NCI-H2196 treated with DMSO at 0.1 percent for 48 hours (cell line): ENCODE results near the gene HIVEP3.
"Not testable (repeated sequence)": the region's sequence is repeated elsewhere in the genome, so short reads cannot be mapped to it uniquely, and the experiment has no call there.

ENCODE experiments used
- DNase-seq: peaks from one replicate; lab custom pipeline; 2025; ENCODE audit not compliant: unreplicated experiment; lab: John Stamatoyannopoulos, UW

HIVEP3 gene

DNA sequence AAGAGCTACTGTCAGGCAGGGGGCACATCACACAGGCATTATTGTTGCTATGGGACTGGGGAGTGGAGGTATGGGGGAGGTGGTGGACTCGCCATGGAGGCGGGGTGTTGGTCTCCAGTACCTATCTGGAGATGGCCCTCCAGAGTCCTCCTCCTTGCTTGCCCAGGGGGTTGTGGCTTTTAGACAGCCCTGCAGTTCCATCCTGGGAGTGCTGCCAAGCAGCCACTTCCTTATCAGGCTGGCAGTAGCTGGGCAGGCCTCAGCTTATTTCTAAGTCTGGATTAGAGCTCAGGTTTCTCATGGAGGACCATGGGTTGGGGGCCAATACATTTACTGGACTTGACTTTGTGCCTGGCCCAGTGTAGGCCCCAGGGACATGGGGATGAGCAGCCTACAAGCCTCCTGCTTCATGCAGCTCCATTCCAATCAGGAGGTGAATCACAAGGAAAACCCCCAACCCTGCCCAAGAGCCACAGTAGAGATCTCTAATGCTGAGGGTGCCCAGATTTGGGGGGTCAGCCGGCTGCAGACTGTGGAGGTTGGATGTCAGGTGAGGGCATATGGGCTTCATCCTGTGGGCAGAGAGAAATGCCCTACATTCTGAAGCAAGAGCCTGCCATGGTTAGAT is 223.5 kb downstream of the HIVEP3 start:
- peak; percentile 54 for DNase-seq

DNA sequence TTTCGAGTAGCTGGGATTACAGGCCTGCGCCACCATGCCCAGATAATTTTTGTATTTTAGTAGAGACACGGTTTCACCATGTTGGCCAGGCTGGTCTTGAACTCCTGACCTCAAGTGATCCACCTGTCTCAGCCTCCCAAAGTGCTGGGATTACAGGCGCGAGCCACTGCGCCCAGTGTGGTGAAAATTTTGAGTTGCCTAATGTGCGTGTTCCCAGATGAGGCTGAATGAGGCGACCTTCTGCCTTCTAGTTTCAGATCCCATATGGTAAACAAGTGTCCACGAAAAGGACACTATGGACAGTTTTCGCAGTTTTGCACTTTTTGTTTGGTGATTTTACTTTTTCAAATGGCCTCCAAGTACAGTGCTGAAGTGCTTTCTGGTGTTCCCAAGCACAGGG is 226.8 kb downstream of the HIVEP3 start:
- DNase-seq = not testable (repeated sequence)

DNA sequence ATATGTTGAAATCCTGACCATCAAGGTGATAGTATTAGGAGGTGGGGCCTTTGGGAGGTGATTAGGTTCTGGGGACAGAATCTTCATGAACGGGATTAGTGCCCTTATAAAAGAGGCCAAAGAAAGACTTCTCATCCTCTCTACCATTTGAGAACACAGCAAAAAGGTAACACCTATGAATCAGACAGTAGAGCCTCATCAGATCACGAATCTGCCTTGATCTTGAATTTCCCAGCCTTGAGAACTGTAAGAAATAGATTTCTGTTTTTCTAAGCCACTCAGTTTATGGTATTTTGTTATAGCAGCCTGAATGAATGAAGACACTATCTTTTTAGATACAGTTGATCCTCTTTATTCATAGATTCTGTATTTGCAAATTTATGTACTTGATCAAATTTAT is 227.3 kb downstream of the HIVEP3 start:
- no peak for DNase-seq

DNA sequence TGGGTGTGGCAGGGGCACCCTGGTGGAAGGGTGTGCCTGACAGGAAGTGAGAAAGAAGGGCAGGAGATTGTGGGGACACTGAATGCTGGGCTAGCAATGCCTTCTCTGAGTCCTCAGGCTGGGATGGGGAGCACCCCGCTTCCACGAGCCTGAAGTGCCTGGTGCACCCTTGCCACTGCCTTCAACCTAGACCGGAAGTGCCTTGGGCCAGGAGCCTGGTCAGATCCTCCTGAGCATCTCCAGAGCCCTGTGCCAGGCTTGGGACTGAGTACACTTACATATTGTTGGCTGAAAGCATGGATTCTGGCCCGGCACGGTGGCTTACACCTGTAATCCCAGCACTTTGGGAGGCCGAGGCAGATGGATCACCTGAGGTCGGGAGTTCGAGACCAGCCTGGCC is 228.4 kb downstream of the HIVEP3 start:
- no peak for DNase-seq

DNA sequence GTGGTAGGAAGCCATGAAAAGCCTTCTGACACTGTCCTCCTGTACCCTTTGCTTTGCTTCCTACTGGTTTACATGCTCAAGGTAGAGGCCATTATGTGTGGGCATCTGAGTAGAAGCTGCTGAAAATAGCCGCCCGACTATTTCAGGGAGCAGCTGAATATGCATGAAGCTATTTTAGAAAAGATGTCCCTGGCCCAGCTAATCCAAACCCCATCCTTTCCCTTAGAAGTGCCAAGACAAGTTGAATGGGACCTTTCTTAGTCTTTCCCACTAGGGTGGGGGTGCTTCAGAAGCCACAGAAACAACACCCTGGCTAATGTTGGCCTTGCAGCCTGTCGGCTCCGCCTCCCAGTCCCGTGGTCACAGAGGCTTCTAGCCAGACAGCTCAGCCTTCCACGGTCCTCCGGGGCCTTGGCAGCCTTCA is 229.2 kb downstream of the HIVEP3 start:
- no peak for DNase-seq

DNA sequence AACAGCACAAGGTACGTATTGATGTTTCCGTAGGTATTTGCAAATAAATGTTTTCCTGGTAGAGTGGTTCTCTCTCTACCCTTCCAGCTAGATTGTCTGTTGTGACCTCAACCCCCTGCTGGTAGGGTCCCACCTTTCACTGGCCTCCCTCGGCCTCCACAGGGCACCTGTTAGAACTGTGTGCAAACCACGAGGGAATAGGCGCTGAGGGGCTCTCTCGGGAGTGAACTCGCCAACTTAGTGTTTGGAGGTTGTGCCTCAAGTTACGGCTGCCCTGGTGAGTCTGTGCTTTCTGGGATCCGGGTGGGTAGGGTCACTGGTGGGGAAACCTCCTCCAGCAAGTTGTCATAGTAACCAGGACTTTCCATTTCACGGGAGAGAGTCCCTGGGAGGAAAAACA is 229.6 kb downstream of the HIVEP3 start:
- DNase-seq = no peak

DNA sequence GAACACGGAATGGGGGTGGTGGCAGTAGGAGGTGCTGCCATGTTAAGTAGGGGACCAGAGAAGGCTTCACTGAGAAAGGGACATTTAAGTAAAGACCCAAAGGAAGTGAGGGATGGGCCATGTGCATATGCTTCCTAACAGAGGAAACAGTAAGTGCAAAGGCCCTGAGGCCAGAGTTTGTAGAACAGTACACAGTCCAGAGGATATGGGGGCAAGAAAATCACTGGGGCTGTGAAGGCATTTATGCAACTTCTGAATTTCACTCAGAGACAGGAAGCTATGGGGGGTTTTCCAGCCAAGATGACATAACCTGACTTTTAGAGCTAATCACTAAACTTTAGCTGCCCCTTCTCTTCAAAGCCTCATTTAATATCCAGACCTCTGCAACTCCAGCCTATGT is 231.7 kb downstream of the HIVEP3 start:
- DNase-seq = no peak

DNA sequence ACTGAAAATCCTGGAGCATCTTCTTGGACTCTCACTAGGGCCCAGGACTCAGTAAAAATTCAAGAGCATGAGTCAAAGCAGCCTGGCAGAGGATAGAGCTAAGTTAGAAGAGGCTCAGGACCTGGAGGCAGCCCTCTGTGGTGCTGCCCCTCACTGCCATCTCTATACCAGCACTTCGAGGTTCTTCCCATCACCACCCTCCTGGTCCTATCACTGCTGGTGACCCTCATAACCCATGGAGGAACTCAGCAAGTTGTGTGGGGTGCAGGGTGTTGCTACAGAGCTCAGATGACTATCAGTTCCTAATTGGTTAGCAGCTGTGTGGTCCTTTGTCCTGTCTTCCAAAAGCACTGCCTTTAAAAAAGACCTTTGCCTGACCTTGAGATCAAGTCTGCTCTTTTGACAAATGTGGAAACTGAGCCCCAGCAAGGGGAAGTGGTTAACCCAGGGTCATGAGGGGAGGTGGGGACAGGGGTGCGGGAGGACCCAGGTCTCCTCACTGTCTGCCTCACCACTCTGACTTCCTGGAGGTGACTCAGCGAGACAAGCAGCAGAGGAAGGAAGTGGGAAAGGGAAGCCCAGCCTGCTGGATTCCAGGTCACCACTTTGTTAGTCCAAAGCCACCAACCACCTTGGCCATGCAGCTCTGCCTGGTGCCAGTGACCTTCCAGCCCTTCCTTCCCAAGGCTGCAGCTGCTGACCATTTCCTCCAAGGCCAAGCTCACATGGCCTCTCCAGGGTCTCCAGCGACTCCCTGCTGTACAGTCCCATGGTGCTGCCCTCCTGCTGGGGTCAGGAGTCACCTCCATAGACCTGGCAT is 234.8 kb downstream of the HIVEP3 start:
- DNase-seq = no peak

DNA sequence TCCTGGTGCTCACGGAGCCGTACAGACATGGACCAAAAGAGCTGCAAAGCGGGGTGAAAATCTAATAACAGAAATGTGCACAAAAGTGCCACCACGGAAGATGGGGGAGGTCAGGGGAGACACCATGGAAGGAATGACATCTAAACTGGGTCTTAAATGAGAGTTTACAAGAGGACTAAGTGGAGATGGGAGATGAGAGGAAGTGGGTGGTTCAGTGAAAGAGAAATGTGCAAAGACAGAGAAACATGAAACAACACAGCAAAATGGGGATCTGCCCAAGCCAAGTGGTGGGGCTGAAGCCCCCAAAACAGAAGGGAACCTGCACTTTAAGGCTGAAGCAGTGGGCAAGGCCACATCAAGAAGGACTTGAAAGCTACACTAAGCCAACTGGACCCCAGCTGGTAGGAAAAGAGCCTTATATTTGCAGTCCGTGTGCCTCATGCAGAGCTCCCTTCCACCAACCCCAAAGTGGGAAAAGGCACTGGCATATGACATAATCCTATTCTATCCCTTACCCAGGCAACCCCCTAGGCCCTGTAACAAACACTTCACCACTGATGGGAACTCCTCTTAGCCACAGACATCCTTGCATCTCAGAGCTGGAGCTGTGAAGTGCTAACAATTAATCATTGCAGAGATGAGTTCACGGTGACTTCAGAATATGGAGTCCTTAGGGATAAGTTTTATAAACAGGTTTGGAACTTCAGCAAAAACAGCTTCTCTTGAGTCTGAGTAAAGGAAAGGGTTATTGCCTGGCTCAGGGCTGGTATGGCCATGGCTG is 235.7 kb downstream of the HIVEP3 start:
- DNase-seq = no peak

DNA sequence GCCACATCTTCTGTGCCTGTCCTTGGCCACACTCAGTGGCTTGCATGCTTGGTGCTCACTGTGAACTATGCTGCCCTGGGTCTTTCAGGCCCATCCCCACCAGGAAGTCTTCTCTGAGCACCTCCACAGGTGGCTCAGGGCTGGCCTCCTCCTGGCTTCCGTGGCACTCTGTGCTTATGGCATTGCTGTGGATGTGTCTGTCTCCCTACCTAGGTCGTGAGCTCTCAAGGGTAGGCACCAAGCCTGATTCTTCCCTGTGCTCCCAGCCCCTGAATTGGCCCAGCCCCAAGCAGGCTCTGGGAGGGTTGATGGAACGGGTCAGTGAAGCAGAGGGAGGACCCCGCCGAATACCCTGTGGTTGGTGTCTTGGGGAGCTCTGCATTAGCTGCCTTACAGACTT is 236.6 kb downstream of the HIVEP3 start:
- no peak for DNase-seq

DNA sequence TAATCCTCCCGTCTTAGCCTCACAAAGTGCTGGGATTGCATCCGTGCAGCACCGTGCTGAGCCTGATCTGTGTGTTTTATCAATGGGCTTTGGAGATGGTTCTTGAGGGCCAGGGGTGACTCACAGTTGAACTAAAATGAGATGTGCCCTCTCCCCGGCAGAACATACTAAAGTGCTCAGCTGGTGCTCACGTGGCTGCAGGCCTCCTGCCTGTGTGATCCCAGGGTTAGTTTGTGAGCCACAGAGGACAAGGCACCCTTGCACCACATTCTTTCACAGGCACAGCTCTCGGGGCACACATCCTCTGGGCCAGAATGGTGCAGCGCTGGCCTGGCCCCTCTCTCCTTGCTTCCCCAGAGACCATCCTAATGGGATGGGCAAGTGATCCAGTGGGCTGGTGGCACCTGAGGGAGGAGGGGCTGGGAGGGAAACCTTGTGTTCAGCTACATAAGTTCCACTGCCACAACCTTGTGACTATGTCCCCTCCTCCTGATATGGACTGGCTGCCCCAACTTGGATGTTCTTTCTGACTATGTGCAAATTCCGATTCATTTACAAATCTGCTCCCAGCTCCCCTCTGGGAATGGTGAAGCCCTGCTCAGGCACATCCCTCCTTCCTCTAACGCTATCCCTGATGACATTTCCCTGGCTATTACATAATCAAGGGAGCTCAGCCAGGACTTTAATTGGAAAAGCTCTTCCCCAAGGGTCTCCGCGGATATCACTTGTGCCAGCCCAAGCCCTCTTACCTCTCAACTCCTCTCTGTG is 237.2 kb downstream of the HIVEP3 start:
- no peak for DNase-seq

DNA sequence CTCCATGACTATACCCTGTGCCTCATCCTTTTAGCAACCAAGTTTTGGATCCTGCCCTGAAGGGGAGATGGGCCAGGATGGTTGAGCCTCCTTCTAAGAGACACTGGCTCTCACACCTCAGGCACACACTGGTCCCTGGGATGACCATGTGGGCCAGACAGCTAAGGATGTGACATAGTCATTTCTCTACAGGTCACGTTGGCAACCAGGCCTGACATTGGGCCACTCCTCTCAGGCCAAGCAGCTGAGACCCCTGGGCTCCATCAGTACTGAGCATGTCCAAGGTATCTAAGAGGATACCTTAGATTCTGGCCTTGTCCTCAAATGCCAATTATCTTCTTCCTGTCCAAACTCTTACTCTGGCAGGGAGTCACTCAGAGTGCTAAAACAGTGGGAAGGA is 238.7 kb downstream of the HIVEP3 start:
- DNase-seq = no peak

DNA sequence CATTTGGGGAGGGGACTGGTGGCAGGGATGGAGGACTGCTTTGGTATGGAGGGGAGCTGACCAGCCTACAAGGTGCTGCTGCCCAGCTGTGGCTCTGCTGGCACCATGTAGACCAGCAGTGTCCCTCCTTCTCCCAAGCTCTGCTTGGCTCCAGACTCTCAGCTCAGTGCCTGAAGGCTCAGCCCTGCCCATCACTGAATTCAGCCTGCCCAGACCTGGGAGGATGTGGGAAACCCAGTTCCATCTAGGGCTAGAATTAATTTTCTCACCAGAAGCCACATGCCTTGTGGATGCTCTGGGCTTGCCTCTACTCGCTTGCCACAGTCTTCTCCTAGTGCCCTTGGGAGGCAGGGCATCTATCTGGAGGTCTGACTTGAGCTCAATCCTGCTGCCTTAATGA is 239.2 kb downstream of the HIVEP3 start:
- DNase-seq = no peak

DNA sequence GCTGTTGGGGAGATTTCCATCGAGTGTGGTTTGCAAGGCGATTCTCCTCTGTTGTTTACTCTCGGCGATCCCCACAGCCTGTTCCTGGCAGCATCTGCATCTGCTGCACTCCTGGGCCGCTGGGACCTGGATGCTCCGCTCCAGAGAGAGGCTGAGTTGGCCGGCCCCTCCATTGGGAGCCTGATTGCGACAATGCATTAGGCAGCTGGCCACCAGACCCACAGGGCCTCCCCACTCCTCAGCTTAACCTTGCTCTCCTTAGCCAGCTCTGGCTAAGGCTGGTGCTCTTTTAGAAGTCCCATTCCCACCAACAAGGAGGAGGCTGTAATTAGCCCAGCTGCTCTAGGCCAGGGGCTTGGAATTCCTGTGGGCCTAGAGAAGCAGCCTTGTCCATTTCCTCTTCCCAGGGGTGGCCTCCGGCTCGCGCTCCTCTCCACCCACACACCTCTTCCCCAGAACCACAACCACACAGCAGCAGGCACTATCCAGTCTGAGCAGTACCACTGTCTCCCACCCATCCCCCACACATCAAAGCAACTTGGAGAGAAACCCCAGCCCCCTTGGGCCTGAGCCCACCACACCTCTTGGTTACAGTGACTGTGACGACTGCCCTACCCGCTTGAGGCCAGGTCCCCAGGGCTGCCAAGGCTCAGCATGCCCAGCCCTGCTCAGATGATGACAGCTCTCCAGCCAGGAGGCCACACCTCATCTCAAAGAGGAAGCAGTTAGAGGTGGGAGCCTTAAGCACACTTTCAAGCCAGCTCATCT is 240.4 kb downstream of the HIVEP3 start:
- DNase-seq = no peak

DNA sequence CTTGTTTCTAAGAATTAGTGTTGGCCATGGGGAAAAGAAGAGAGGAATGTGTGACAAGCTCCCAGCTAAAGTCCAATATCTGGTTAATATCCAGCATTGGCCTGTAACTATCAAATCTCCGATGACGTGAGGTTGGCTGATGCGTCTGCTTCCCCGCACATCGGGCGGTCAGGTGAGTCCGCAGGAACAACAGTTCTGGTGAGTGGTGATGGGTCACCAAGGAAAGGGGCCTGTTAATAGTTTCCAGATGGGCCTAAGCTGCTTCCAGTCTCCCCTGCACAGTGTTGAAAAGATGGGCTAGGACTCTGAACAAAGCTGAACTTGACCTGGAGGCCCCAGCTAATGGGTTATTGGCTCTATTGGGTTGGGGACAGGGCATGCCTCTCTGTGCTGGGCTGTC is 241.1 kb downstream of the HIVEP3 start:
- no peak for DNase-seq

DNA sequence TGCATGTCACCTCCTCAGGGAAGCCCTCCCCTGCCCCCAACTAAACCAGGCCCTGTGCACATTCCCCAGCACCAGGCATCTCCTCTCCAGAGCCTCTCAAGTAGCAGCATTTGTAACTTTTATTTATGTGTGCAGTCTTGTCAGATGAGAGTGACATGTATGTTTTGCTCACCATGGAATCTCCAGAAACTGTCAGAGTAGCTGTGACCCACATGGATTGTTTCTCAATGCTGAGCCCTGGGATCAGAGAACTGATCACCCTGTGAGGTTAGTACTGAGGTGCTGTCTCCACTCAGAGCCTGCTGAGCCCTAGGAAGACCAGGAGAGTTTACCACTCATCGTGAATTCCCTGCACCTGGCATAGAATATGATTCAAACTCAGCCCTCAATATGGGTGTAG is 243.3 kb downstream of the HIVEP3 start:
- DNase-seq = no peak

DNA sequence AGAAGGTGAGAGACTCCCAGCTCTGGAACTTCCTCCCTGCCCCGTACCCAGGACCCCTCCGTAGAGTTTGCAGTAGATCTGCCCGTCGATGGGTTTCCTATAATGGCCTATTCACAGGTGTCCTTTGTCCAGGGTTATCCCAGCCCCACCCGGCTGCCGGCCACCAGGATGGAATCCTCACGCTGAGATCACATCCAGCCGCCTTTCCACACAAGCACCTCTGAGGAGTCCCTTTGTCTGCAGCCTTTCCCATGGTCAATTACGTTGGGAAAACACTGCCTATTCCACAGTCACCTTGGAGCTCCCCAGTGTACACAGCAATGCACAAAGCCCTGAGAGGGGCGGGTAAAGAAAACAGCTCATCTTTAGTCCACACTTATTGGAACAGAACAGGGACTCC is 244.2 kb downstream of the HIVEP3 start:
- DNase-seq = no peak

DNA sequence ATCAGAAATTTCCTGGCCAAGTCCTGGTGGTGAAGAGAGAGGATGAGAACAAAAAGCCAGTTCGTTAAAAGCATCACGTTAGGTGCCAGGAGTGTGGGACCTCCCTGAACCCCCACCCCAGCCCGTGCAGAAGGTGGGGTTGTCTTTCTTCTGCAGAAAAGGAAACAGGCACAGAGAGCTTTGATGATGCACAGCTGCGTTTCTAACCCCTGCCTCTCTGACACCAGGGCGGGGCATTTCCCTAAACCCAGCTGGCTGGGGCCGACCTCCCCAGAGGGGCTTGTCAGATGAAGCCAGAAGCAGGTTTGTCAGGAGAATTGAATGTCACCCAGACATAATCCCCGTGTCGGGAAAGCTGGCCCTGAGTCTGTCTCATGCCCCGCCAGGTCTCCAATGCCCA is 244.9 kb downstream of the HIVEP3 start:
- DNase-seq = no peak

DNA sequence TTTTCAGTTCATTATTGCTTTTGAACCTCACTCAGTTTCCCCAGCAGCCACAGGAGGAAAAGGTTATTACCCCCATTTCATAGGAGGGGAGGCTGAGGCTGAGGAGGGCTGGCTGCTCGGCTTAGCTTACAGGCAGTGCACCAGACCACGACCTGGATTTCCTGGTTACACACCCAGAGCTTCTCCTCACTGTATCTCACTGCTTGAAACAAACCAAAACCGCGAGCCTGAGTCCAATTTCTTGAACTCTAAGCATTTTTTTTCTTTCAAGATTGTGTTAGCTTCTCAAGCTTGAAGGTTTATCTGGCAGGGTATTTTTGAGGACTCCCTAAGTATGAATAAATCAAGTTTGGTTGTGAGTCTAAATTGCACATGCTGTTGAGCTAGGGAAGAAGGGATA is 245.3 kb downstream of the HIVEP3 start:
- no peak for DNase-seq

DNA sequence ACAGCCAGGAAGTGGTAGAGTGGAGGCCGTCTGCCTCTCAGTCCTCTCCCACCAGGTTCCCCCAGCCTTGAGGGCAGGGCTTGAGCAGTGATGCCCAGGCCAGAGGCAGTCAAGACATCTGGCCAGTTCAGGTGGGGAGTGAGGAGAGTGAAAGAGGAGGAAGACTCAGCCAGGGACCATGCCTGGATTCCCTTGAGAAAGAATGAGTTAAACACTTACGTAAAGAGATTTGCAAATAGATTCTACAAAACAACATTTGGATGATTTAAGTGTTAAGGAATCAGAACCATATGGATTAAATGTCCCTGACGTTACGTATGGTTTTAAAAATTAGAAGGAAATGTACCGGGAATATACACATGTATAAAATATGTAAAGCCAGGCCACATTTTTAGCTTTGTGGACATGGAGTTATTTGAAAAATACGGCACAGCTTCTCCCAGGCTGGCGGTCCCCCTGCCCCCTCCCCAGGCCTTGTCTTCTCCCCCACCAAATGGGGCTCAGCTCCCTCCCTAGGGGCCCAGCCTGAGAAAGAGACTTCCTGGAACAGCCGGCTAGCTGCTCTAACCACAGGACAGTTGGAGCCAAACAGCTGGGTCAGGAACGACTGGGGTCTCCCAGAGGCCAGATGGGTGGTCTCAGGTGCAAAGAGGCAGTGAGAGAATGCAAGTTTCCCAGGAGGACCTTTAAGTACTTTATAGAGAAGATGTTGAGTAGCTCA is 245.9 kb downstream of the HIVEP3 start:
- no peak for DNase-seq
